Measurements from ENCODE around the gene IL17RE. TPM values are rescaled to one million over a fixed set of nuclear protein-coding genes. Genes with fewer than 3 reads are reported as not detected.
"Not testable (repeated sequence)": the region's sequence is repeated elsewhere in the genome, so short reads cannot be mapped to it uniquely, and the experiment has no call there.

Gene IL17RE
- 18.6 TPM for polyA plus RNA-seq (ENCODE audit: insufficient read length)
- long read RNA-seq, donor 1: 0 reads
- long read RNA-seq, donor 2: 0 reads
- long read RNA-seq, donor 3, partial matches to known transcripts: 5 of 5 reads
- long read RNA-seq, donor 3, other reads (novel, unspliced or antisense): 0 of 5 reads
- long read RNA-seq, donor 4: 0 reads
- long read RNA-seq, donor 5: 0 reads
- long read RNA-seq, donor 6, partial matches to known transcripts: 8 of 8 reads
- long read RNA-seq, donor 6, other reads (novel, unspliced or antisense): 0 of 8 reads
- long read RNA-seq, donor 7: 0 reads
- long read RNA-seq, donor 8: 0 reads

DNA sequence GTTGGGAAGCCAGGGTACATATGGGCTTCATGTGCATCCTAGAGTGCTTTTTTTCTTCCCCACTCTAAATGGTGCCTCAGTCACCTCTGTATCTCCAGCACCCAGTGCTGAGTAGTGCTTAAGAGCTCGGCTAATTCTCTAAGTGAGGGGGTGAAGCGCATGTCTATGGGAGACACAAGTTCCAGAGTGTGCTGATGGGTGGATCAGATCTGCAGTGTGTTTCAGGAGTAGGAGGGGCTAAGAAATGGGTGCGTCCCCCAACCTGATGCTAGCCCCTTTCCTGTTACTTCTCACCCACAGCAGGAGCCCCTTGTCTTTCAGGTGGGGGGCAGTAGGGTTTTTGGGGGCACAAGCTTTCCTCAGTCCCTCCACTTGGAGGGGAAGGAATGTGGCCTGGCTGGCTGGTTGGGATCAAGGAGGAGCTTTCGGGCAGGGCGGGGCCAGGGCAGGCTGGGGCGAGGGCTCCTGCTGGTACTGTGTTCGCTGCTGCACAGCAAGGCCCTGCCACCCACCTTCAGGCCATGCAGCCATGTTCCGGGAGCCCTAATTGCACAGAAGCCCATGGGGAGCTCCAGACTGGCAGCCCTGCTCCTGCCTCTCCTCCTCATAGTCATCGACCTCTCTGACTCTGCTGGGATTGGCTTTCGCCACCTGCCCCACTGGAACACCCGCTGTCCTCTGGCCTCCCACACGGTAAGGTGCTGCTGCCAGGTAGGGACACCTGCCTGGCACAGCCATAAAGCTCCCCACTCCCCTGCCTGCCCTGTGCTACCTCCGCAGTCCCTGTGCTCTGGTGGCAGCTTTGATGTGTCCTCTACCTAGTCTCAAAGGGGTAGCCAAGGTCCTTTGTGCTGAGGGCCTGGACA lies at the start of gene IL17RE:
Gene IL17RE, plus strand, starts transcription at position 477 of the 866 bp plus-strand sequence. Its CDS starts 85 bp downstream, at position 562.
- DNase-seq: no peak

DNA sequence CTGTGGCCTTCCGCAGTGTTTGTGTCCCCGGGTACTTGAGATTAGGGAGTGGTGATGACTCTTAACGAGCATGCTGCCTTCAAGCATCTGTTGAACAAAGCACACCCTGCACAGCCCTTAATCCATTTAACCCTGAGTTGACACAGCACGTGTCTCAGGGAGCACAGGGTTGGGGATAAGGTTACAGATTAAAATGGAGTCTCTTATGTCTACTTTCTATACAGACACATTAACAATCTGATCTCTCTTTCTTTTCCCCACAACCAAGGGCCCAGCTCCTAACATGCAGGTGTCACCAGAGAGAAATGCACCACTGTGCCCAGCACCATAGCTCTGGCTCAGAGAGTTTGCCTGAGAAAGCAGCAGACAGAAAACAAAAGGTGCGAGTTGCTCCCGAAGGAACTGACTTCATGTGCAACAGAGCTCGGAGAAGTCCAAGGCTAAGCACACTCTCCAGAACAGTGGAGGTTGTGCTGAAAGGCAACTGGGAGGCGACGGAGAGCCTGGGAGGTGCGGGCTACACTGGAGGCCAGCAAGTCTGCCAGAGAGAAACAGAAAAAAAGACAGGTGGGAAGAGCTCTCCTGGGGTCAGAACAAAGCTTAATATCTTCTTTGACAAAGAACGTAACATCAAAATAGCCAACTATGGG lies 48.2 kb upstream of the IL17RE start:
- DNase-seq: not testable (repeated sequence)

GRCh38 chr3:9855594-9855993 lies 47.1 kb upstream of the IL17RE start:
- no peak for DNase-seq

- DNase-seq: no peak
These were observed 43.1 kb upstream of the IL17RE start for GRCh38 chr3:9859530-9860025.

- DNase-seq: no peak
These were observed 41.4 kb upstream of the IL17RE start for GRCh38 chr3:9861201-9861600.

DNA sequence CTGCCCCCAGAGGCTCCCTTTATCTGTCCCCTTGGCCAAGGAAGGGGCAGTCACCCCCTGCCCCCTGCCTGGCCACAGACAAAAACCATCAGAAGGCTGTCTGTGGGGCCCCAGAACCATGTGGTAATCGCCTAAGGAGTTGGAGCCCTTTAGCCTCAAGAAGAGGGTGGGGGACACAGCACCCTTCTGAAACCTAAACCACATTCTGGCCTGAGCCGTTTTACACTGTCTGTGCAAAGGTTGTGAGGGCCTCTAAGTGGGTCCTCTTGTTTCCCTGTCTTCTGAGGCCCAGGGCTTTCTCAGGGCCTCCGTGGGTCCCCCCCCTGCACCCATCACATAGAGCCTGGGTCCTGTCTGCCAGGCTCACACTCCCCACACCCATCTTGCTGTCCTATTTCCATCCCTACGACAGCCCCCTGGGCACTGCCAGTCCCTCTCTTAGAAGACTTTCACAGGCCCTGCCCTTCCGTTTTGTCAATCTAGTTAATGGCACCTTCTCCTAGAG lies 41.0 kb upstream of the IL17RE start:
- no peak for DNase-seq

DNA sequence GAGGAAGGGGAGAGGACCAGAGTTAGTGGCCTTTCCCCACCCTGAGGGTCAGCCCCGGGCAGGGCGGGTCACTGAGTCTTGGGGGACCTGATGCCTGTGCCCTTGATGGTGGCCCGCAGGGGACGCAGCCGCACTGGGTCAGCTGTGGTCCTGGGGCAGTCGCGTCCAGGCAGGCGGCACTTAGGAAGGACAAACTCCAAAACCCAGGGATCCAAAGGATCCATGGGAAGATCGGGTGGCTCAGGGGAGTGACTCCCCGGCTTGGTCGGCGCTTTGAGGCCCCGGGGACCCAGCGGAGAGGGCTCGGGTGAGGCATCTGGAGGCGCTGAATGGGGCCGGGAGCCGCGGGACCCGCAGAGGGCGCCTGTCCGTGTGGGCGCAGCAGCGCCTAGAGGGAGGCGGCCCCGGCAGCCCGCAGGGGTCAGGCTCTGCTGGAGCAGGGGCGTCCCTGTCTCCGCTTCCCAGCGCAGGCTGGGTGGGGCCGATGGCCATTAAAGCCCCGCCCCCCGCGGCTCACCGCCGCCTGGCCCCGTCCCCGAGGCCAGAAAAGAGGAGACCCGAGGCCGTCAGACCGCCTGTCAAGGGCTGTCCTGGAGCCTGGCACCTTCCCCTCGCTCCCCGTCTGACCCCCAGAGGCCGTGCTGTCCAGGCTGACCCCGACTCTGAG lies 40.1 kb upstream of the IL17RE start:
- peak; percentile 48 for DNase-seq

DNA sequence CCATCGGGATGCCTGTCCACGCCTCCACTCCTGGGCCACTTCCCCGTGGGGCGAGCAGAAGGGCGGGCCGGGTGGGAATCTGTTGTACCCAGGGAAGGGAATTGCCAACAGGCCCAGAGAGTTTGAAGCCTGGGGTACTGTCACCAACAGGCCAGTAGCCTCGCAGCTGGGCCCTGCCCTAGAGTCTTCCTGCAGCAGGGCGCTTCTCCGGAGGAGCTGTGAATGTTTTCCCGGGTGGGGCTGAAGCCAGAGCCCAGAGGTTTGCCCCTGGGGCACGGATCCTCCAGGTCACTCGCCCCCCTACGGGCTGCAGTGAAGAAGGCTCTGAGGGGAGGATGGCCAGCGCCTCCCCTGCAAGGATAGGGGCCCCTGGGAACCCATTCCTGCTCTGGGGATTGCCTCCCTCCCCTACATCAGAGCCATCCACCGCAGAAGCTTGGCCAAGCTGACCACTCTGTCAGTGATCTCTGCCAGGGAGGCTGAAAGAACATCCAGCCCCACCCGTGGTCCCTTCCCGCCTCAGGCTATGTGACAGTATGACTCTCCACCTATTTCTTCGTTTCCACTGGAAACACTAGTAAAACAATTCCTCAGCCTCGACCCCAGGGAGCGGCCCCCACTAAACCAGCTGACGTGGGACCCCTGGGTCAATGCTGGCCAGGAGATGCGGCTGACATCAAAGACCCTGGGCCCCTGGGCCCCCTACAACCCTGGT lies 39.4 kb upstream of the IL17RE start:
- no peak for DNase-seq

GRCh38 chr3:9864200-9864927 lies 38.3 kb upstream of the IL17RE start:
- DNase-seq: peak; percentile 60

DNA sequence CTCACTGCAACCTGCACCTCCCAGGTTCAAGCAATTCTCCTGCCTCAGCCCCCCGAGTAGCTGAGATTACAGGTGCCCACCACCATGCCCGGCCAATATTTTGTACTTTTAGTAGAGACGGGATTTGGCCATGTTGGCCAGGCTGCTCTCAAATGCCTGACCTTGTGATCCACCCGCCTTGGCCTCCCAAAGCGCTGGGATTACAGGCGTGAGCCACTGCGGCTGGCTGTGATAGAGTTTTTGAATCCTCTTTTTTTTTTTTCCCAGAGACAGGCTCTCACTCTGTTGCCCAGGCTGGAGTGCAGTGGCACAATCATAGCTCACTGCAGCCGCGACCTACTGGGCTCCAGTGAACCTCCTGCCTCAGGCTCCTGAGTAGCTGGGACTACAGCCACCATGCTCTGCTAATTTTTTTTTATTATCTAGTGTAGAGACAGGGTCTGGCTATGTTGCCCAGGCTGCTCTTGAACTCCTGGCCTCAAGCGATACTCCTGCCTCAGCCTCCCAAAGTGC lies 37.5 kb upstream of the IL17RE start:
- DNase-seq: not testable (repeated sequence)

GRCh38 chr3:9866639-9867038 lies 36.0 kb upstream of the IL17RE start:
- no peak for DNase-seq

- no peak for DNase-seq
These were observed 35.5 kb upstream of the IL17RE start for GRCh38 chr3:9867106-9867505.

GRCh38 chr3:9869955-9870354 lies 32.7 kb upstream of the IL17RE start:
- DNase-seq: no peak

DNA sequence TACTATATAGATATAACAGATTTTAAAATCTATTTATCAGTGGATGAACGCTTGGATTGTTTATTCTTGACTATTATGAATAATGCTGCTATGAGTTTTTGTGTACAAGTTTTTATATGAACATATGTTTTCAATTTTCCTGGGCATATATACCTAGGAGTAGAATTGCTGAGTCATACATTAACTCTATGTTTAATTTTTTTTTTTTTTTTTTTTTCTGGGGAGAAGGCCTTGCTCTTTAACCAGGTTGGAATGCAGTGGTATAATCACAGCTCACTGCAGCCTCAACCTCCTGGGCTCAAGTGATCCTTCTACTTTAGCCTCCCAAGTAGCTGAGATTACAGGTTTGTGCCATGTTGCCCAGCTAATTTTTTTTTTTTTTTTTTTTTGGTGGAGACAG lies 31.7 kb upstream of the IL17RE start:
- DNase-seq: no peak

GRCh38 chr3:9872067-9872466 lies 30.6 kb upstream of the IL17RE start:
- DNase-seq: not testable (repeated sequence)

DNA sequence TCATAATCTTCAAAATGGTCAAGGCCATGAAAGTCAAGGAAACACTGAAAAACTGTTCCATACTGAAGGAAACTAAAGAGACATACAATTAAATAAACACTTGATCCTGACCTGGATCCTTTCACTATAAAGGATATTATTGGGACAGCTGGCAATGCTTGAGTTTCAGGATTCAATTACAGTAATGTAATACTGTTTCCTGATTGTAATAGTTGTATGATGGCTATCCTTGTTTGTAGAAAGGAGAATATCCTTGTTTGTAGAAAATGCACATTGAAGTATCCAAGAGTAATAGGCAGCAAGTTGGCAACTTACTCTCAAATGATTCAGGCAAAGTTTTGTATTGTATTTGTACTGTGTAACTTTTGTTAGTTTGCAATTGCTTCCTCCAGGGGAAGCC lies 27.2 kb upstream of the IL17RE start:
- DNase-seq: no peak

DNA sequence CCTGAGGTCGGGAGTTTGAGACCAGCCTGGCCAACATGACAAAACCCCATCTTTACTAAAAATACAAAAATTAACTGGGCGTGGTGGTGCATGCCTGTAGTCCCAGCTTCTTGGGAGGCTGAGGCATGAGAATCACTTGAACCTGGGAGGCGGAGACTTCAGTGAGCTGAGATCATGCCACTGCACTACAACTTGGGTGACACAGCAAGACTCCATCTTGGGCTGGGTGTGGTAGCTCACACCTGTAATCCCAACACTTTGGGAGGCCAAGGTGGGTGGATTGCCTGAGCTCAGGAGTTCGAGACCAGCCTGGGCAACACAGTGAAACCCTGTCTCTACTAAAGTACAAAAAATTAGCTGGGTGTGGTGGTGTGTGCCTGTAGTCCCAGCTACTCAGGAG lies 26.4 kb upstream of the IL17RE start:
- DNase-seq: not testable (repeated sequence)

DNA sequence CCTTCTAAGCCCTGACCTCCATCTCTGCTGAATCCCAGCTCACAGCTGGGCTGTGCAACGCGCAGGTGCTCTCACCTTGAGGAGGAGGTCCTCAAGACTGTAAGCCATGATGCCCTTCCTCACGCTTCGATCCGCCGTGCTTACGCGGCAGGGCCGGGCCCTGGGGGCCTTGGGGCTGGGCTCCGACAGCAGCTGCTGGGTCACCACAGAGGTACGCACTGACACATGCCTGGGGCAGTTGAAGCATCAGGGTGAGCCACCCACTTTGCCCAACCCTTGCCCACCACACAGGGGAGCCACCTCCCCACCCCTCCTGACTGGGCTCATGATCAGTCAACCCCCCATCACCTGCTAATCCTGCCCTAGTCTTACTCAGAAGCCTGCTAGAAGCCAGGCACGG lies 25.7 kb upstream of the IL17RE start:
- DNase-seq: no peak

GRCh38 chr3:9878700-9879099 lies 23.9 kb upstream of the IL17RE start:
- no peak for DNase-seq

All from left kidney (tissue), 8 donors.